Measurements from ENCODE around the gene ECHDC3. TPM values are rescaled to one million over a fixed set of nuclear protein-coding genes. Genes with fewer than 3 reads are reported as not detected.

ECHDC3 gene
- total and polyA plus RNA-seq, 2 of the 4 experiments (the other 2 are of a cell fraction): 4.3 to 5.0 TPM

DNA sequence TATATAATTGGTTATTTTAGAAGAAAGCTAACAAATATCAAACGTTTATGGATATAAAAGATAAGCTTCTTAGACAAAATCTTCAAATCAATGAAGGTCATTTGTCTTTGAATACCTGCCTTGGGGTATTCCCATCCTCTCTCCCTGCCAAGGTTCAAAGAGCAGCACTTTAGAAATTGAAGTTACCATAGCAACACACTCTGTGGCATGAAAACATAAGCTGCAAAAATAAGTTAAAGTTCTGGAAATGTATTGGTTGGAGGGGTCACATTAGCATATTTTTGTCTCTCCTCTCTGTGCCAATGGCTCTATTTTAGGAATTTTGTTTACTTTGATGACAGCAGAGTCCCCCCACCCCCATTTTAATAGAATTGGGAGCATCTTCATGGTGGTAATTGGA, 12.0 kb downstream of the ECHDC3 start:
- Histone ChIP-seq H2AK5ac (ENCODE audit: low read depth, low read length) (no peak overlapping the region), H2BK120ac (ENCODE audit: low read depth, low read length) (no peak overlapping the region), H3K27ac (ENCODE audit: insufficient read depth, low read length) (no peak overlapping the region), H2AFZ (replicated peaks; ENCODE audit: low read length, poor library complexity) (no peak overlapping the region), H3K23ac (ENCODE audit: low read depth, low read length) (no peak overlapping the region), H3K36me3 (ENCODE audit: control insufficient read depth, insufficient read depth, low read length) (no peaks in the 10 kb centered on the region), H3K18ac (ENCODE audit: low read depth, low read length) (no peak overlapping the region), H4K8ac (ENCODE audit: low read depth in 2 of 2, low read length in 2 of 2) (no peak overlapping the region), H3K4me1 (ENCODE audit: control insufficient read depth, insufficient read depth, low read length) (peaks cover 7% of the 10 kb centered on the region; the same call in 1 of the 2 replicates), H3K4ac (ENCODE audit: low read depth, low read length) (no peak overlapping the region), H2BK15ac (ENCODE audit: low read depth, low read length) (no peak overlapping the region), H4K20me1 (ENCODE audit: insufficient read depth, low read length) (peaks cover 3% of the 10 kb centered on the region; the same call in 1 of the 2 replicates), H3K9ac (ENCODE audit: low read depth, low read length) (no peak overlapping the region), H3K9me3 (ENCODE audit: control insufficient read depth, insufficient read depth, low read length) (no peaks in the 10 kb centered on the region), H2BK5ac (ENCODE audit: low read depth, low read length, poor library complexity, severe bottlenecking) (no peak overlapping the region), H3K4me2 (ENCODE audit: low read depth, low read length) (no peak overlapping the region), H3K4me3 (ENCODE audit: insufficient read depth, low read depth, low read length) (no peak overlapping the region), H3K9me1 (ENCODE audit: insufficient read depth, low read length) (no peaks in the 10 kb centered on the region), H3K14ac (replicated peaks; ENCODE audit: low read depth, low read length) (no peak overlapping the region), H3K79me1 (ENCODE audit: low read depth in 1 of 2, low read length in 2 of 2) (no peaks in the 10 kb centered on the region), H3K56ac (ENCODE audit: extremely low read depth, insufficient read depth, low read length) (no peak overlapping the region), H2BK20ac (ENCODE audit: low read depth, low read length) (no peak overlapping the region), H2AK9ac (replicated peaks; ENCODE audit: low read depth, low read length, poor library complexity) (no peak overlapping the region), H4K91ac (ENCODE audit: insufficient read depth, low read depth, low read length) (no peak overlapping the region), H4K5ac (ENCODE audit: low read depth, low read length) (no peak overlapping the region), H3K27me3 (ENCODE audit: control insufficient read depth, insufficient read depth, low read length) (no peaks in the 10 kb centered on the region)
- no TSS peak for BruUV-seq (replicated peaks)
- in situ Hi-C loops (cut with MboI; ENCODE audit: low sequenced_read_pairs): loop anchor here (10.0 kb wide), 1 partner anchor 239 kb away; no protein-coding TSS in a partner anchor
- ATAC-seq (ENCODE audit: low read depth) (no peak), DNase-seq (no peak)
- intact Hi-C loops (cut with micrococcal nuclease): no loop called here
- no CpG with 5 or more reads among the region's 1 CpG for WGBS, 2 experiments (ENCODE audit: extremely low coverage in 2 of 2, insufficient read length in 1 of 2)
- no peak for TF ChIP-seq NFE2L2 (IDR thresholded peaks at IDR 0.05; ENCODE audit: low read depth, low read length)
- TF ChIP-seq RFX5 (IDR thresholded peaks at IDR 0.05; ENCODE audit: low read depth, low read length): no peak
- TF ChIP-seq, protein P1, sequence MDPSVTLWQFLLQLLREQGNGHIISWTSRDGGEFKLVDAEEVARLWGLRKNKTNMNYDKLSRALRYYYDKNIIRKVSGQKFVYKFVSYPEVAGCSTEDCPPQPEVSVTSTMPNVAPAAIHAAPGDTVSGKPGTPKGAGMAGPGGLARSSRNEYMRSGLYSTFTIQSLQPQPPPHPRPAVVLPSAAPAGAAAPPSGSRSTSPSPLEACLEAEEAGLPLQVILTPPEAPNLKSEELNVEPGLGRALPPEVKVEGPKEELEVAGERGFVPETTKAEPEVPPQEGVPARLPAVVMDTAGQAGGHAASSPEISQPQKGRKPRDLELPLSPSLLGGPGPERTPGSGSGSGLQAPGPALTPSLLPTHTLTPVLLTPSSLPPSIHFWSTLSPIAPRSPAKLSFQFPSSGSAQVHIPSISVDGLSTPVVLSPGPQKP (IDR thresholded peaks at IDR 0.05; ENCODE audit: borderline replicate concordance, low read depth, low read length): no peak
- no peak for TF ChIP-seq FOS (IDR thresholded peaks at IDR 0.05; ENCODE audit: low read depth, low read length)
- TF ChIP-seq SMC3 (IDR thresholded peaks at IDR 0.05; ENCODE audit: low read depth, low read length): no peak
- no peak for TF ChIP-seq MAZ (IDR thresholded peaks at IDR 0.05; ENCODE audit: borderline replicate concordance, low read depth, low read length)
- no peak for TF ChIP-seq BHLHE40 (IDR thresholded peaks at IDR 0.05; ENCODE audit: low read depth, low read length)
- TF ChIP-seq, protein P2, sequence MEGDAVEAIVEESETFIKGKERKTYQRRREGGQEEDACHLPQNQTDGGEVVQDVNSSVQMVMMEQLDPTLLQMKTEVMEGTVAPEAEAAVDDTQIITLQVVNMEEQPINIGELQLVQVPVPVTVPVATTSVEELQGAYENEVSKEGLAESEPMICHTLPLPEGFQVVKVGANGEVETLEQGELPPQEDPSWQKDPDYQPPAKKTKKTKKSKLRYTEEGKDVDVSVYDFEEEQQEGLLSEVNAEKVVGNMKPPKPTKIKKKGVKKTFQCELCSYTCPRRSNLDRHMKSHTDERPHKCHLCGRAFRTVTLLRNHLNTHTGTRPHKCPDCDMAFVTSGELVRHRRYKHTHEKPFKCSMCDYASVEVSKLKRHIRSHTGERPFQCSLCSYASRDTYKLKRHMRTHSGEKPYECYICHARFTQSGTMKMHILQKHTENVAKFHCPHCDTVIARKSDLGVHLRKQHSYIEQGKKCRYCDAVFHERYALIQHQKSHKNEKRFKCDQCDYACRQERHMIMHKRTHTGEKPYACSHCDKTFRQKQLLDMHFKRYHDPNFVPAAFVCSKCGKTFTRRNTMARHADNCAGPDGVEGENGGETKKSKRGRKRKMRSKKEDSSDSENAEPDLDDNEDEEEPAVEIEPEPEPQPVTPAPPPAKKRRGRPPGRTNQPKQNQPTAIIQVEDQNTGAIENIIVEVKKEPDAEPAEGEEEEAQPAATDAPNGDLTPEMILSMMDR (conservative IDR thresholded peaks at IDR 0.05; ENCODE audit: low read depth, low read length): no peak
- no peak for TF ChIP-seq RAD21 (IDR thresholded peaks at IDR 0.05; ENCODE audit: low read length)
- TF ChIP-seq POLR2A (IDR thresholded peaks at IDR 0.05; ENCODE audit: low read depth, low read length): no peak
- no peak for TF ChIP-seq CEBPB (IDR thresholded peaks at IDR 0.05; ENCODE audit: low read depth, low read length)
- no peak for TF ChIP-seq CHD1 (IDR thresholded peaks at IDR 0.05; ENCODE audit: low read depth, low read length)
- TF ChIP-seq MXI1 (IDR thresholded peaks at IDR 0.05; ENCODE audit: borderline replicate concordance, low read depth, low read length): no peak
- TF ChIP-seq RCOR1 (IDR thresholded peaks at IDR 0.05; ENCODE audit: insufficient replicate concordance, low read length): no peak
- ChIA-PET CTCF (no interaction called here), POLR2A (ENCODE audit: unreplicated experiment) (no interaction called here)
- dilution Hi-C loops (cut with HindIII; ENCODE audit: low sequenced_read_pairs, unreplicated experiment): no loop called here

All from IMR-90 (cell line).